ENCODE data around the gene SLC46A1. TPM values are rescaled to one million over a fixed set of nuclear protein-coding genes. Genes with fewer than 3 reads are reported as not detected.
"Not testable (repeated sequence)": the region's sequence is repeated elsewhere in the genome, so short reads cannot be mapped to it uniquely, and the experiment has no call there.

The SLC46A1 gene
- 0.77 and 1.8 TPM in 2 replicates for total RNA-seq

DNA sequence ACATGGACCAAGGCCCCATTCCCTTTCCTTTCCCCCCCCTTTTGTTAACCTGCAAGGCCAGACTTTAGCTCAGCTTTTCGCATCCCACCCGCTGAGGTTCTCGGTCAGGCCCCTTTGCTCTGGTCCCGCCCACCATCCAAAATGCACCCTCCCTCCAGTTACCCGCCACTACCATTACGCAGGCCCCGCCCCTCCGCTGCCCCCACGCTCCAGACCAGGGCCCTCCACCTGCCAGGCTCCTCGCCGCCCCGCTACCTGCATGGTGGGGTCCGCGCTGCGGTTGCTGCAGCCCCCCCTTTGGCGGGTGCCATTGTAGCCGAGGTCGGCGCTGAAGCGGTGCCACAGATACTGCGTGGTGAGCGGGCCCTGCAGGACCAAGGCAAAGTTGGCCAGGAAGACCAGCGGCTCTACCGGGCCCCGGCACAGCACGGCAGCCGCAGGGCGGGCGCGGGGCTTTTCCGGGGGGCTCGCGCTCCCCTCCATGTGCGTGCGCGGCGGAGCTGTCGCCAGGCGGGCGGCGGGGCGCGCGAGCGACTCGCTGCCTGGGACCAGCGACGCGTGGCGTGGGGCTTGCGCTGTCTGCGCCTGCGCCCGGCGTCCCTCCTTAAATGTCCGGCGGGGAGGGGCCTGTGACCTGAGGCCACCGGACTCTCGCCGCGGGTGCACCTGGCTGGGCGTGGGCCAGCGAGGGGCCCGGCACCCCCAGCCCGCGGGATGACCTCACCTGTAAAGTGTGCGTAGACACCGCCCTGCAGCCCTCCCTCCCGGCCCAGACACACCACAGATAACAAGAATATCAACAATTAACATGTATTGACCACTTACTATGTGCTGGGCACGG is at the start of gene SLC46A1:
Gene SLC46A1, minus strand, starts transcription at position 581 of the 841 bp plus-strand sequence. Its CDS starts 98 bp downstream, at position 483.
- no peak for DNase-seq (ENCODE audit: low read depth in 2 of 2)

DNA sequence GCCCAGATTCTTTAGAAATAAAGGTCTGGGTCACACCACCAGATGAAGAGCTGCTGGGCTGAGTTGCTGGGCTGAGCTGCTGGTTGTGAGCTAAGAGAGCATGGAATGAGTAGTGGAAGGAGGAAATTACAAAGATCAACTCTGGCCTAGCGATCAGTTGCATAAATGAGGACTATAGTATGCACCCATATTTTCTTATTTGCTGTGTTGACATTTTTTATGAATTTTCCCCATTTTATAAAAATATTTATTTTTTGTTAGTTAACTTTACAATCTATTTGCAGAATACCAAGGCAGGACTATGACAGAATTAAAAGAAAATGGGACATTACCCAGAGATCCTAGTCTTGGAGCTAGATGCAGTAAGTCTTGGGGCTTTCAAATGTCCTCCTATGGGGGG is 43.8 kb upstream of the SLC46A1 start:
- DNase-seq (ENCODE audit: low read depth in 2 of 2): no peak

DNA sequence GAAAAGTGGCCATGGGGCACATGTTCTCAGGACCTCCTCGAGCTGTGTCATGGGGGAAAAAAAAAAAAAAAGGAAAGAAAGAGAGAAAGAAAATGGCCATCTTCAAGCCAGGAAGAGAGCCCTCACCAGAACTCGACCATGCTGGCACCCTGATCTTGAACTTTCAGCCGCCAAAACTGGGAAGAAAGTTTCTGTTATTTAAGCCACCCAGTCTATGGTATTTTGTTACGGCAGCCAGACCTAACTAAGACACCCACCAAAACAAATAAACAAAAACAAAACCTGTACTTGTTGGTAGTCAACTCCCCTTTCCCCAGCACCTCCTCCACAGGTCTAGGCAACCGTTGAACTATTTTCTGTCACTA is 41.4 kb upstream of the SLC46A1 start:
- no peak for DNase-seq (ENCODE audit: low read depth in 2 of 2)

GRCh38 chr17:28446716-28447395 is 40.8 kb upstream of the SLC46A1 start:
- DNase-seq (ENCODE audit: low read depth in 2 of 2): no peak

- no peak for DNase-seq (ENCODE audit: low read depth in 2 of 2)
These were observed 38.1 kb upstream of the SLC46A1 start for GRCh38 chr17:28443901-28444638.

DNA sequence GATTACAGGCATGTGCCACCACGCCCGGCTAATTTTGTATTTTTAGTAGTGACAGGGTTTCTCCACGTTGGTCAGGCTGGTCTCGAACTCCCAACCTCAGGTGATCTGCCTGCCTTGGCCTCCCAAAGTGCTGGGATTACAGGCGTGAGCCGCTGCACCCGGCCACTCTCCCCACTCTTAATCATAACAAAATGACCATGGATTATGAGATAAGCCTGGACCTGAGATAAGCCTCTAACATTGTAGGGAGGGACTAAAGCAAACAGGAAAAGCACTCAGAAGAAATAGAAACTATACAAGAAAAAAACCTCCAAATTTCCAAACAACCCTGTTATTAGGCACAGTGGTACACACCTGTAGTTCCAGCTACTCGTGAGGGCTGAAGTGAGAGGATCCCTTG is 28.3 kb upstream of the SLC46A1 start:
- not testable (repeated sequence) for DNase-seq (ENCODE audit: low read depth in 2 of 2)

GRCh38 chr17:28433721-28434120 is 27.7 kb upstream of the SLC46A1 start:
- no peak for DNase-seq (ENCODE audit: low read depth in 2 of 2)

DNA sequence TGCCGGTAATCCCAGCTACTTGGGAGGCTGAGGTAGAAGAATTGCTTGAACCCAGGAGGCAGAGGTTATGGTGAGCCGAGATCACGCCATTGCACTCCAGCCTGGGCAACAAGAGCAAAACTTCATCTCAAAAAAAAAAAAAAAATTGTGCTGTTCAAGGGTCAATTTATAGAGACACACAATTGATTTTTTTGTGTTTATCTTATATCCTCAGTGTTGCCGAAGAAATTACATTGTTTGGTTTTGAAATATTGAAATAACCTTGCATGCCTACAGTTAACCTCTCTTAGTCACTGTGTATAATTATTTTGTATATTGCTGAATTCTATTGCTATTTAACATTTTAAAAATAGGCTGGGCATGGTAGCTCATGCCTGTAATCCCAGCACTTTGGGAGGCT is 22.0 kb upstream of the SLC46A1 start:
- DNase-seq (ENCODE audit: low read depth in 2 of 2): not testable (repeated sequence)

- no peak for DNase-seq (ENCODE audit: low read depth in 2 of 2)
These were observed 21.4 kb upstream of the SLC46A1 start for GRCh38 chr17:28427371-28427770.

DNA sequence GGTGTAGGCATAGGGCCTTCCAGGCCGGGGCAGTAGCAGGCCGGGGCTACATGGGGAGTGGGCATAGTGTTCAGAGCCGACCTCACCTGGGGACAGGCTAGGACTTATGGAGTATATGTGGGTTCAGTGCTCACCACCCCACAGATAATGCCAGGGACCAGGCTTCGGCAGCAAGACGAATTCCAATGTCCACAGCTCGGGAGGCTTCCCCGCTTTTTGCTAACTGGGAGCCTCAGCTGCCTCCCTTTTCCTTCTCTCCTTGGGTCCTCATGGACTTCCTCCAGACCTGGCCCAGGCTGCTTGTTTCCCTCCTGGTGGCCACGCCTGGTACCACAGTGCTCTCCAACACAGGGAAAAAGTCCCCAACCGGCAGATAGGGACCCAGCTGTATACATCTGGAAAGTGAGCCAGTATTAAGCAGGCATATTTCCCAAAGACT is 20.1 kb upstream of the SLC46A1 start:
- no peak for DNase-seq (ENCODE audit: low read depth in 2 of 2)

DNA sequence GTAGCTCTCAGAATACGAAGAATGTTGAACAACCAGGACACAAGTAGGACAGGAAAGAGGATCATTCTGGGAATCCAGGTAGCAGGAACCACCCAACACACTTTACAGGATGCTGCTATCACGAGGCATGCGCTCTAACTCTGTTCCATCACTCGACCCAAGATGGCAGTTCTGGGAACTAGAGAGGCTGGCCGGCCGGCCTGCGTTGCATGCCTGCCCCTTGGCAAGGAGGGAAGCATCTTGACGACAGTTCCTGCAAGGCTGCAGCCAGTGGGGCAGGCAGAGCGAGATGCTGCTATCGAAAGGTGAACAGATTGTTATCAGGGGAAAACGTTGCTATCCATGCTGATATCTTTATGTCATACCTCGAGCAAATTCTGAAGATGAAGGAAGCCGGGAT is 19.2 kb upstream of the SLC46A1 start:
- DNase-seq (ENCODE audit: low read depth in 2 of 2): no peak

DNA sequence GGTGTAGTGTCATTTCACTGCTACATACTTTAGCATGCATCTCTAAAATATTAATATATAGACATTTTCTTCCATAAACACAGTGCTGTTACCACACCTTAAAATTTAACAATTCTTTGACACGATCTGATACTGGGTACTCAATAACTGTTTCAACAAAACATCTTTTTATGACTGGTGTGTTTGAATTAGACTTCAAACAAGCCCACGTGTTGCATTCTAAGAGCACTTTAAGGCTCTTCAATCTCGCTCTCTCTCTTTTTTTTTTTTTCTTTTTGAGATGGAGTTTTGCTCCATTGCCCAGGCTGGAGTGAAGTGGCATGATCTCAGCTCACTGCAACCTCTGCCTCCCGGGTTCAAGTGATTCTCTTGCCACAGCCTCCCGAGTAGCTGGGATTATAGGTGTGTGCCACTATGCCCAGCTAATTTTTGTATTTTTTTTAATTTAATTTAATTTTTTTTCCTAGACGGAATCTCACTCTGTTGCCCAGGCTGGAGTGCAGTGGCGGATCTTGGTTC is 15.8 kb upstream of the SLC46A1 start:
- DNase-seq (ENCODE audit: low read depth in 2 of 2): no peak

- DNase-seq (ENCODE audit: low read depth in 2 of 2): peak; percentile 39 to 78
These were observed 10.8 kb upstream of the SLC46A1 start for GRCh38 chr17:28416703-28417311.

DNA sequence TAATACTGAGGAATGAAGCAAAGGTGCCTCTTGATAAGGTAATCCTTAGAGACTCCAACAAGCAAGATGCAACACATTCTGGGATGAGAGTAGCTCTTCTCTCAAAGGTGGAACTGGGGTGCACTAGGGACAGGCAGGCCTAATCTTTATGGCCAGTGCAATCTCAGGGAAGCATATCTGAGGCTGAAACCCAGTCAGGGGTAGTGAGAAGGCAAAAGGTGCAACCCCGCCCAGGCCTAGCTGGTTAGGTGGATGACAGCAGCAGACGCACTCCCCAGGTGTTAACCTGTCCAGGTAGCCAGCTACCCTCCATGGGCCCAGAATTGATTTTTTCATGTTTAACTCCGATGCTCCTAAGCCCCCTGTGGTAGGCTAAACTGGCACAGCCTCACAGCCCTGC is 9.9 kb upstream of the SLC46A1 start:
- DNase-seq (ENCODE audit: low read depth in 2 of 2): no peak

- no peak for DNase-seq (ENCODE audit: low read depth in 2 of 2)
These were observed 7.8 kb upstream of the SLC46A1 start for GRCh38 chr17:28413804-28414203.

DNA sequence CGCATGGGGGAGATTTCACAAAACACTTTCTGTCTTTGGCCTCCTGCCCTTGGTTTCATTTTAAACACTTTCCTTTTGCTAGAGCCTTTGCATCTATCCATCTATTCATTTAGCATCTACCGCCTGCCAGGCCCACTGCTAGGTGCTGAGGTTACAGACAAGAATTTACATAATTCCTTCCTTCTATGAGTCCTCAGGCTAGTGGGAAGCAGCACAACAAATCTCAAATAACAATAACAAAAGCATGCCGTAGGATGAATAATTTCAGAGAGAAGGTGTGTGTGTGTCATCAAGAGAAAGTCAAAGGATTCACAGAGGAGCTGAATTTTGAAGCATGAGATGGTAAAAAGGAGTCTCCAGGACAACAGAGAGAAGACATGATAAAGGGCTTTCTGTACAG is 6.1 kb upstream of the SLC46A1 start:
- DNase-seq (ENCODE audit: low read depth in 2 of 2): no peak

GRCh38 chr17:28407974-28408306 is 1.9 kb upstream of the SLC46A1 start:
- DNase-seq (ENCODE audit: low read depth in 2 of 2): no peak

GRCh38 chr17:28407130-28407973 is 1.3 kb upstream of the SLC46A1 start:
- DNase-seq (ENCODE audit: low read depth in 2 of 2): no peak

DNA sequence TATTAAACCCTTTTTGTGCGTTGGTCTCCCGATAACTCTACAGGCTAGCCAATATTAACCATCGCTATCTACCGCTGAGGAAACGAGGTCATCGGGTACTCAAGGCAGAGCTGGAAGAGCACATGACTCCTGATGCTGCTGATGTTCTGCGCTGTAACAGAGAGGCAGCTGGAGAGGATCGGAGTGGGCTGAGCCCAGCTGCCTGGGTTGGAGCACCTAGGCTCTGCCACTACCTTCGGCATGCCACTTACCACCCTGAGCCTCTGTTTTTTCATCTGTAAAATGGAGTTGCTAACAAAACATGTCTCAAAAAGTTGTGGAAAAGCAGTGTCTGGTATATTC is 432 bp upstream of the SLC46A1 start:
- DNase-seq (ENCODE audit: low read depth in 2 of 2): no peak

DNA sequence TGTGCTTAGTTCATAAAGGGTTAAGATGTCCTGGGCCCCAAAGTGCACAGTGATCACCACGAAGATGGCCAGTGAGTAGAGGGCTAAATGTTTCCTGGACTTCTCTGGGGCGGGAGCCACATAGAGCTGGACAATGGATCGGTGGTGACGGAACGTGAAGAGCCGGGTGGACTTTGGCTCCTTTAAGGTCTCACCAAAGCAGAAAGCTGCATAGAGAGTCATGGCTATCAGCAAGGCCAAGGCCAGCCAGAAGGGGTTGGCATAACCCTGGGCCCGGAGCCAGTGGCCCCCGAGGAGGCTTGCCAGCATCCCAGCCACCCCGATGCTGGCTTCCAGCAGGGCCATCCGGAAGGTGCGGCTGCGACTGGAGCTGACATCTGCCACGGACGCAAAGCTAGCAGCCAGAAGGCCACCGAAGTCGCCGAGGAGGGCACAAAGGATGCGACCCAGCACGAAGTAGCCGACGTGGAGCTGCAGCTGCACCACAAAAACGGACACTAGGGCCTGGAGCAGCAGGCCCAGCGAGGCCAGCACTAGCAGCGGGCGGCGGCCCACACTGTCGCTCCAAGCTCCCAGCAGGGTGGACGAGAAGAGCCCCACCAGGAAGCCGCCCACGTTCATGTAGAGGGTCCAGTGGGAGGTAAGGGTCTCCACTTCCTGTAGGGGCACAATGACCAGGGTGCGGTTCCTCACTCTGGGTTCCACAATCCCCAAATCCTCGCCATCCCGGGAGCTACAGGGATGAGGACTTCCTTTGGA is 1.0 kb downstream of the SLC46A1 start:
- no peak for DNase-seq (ENCODE audit: low read depth in 2 of 2)
